K562 (cell line): ENCODE data around the gene MVK. TPM values are rescaled to one million over a fixed set of nuclear protein-coding genes. Genes with fewer than 3 reads are reported as not detected.

Experiments
- ADNP ChIP-seq: fragments of 200-800 bp; sonication (Bioruptor generic); IDR thresholded peaks from 2 replicates; pipeline ENCODE4 v1.6.1; 2016; ENCODE audit warnings: missing genetic modification characterization, missing compliant biosample characterization
- ARID1B ChIP-seq: fragments of 450-650 bp; IDR thresholded peaks from 2 replicates; pipeline ENCODE4 v1.6.1; 2016; ENCODE audit warnings: antibody characterized with exemption, mild to moderate bottlenecking, inconsistent platforms
- BHLHE40 ChIP-seq: IDR thresholded peaks from 2 replicates; pipeline ENCODE4 v1.6.1; 2011; ENCODE audit warnings: low read length, improper control_type of control experiment
- CREBBP ChIP-seq: IDR thresholded peaks from one replicate; pipeline ENCODE4 v1.6.1; 2012; ENCODE audit warnings: low read depth, mild to moderate bottlenecking, control low read depth, inconsistent platforms, low read length
- CTBP1 ChIP-seq: fragments of 450-650 bp; IDR thresholded peaks from 2 replicates; pipeline ENCODE4 v1.6.1; 2016; ENCODE audit warnings: borderline replicate concordance
- DLX4 ChIP-seq: fragments of 250-450 bp; sonication (Bioruptor Pico); IDR thresholded peaks from 2 replicates; pipeline ENCODE4 v1.6.1; 2021; ENCODE audit warnings: mild to moderate bottlenecking
- FOXM1 ChIP-seq, 2 experiments: fragments of 450-650 bp in 1 of 2; sonication (generic) in 1 of 2; formaldehyde crosslinking in 1 of 2; IDR thresholded peaks; 2 replicates each; pipeline versions ENCODE4 v1.6.1 to v1.9.0; 2017 to 2022; ENCODE audit warnings: low read depth in 2 of 2, mild to moderate bottlenecking in 2 of 2, missing genetic modification reagents in 1 of 2, moderate library complexity in 1 of 2
- GTF2A2 ChIP-seq: IDR thresholded peaks from 2 replicates; pipeline ENCODE4 v1.6.1; 2016; ENCODE audit warnings: mild to moderate bottlenecking, missing genetic modification characterization, missing compliant biosample characterization
- KHSRP ChIP-seq: fragments of 450-650 bp; IDR thresholded peaks from 2 replicates; pipeline ENCODE4 v1.6.1; 2017
- L3MBTL2 ChIP-seq: fragments of 450-650 bp; IDR thresholded peaks from 2 replicates; pipeline ENCODE4 v1.6.1; 2016; ENCODE audit warnings: mild to moderate bottlenecking, moderate library complexity
- LARP7 ChIP-seq: fragments of 450-650 bp; IDR thresholded peaks from 2 replicates; pipeline ENCODE4 v1.6.1; 2016
- MAFF ChIP-seq: IDR thresholded peaks from 2 replicates; pipeline ENCODE4 v1.6.1; 2012; ENCODE audit warnings: low read length, improper control_type of control experiment
- MED1 ChIP-seq: sonication (generic); formaldehyde crosslinking; IDR thresholded peaks from 2 replicates; pipeline ENCODE4 v1.8.1; 2023; ENCODE audit warnings: missing genetic modification reagents, borderline replicate concordance
- MEIS2 ChIP-seq: fragments of 450-650 bp; IDR thresholded peaks from 2 replicates; pipeline ENCODE4 v1.6.1; 2014; ENCODE audit warnings: mild to moderate bottlenecking; ENCODE audit not compliant: partially characterized antibody
- MITF ChIP-seq: IDR thresholded peaks from 2 replicates; pipeline ENCODE4 v1.6.1; 2014; ENCODE audit warnings: antibody characterized with exemption
- MYNN ChIP-seq, 2 experiments: sonication (generic); formaldehyde crosslinking in 1 of 2; IDR thresholded peaks; 2 replicates each; pipeline versions ENCODE4 v1.5.0 to v1.6.1; 2016 to 2020; ENCODE audit warnings: antibody characterized with exemption in 1 of 2, missing genetic modification reagents in 1 of 2
- NFRKB ChIP-seq: fragments of 450-650 bp; IDR thresholded peaks from 2 replicates; pipeline ENCODE4 v1.6.1; 2016; ENCODE audit warnings: low read depth
- PHF8 ChIP-seq: fragments of 200-600 bp; sonication (generic); IDR thresholded peaks from 2 replicates; pipeline ENCODE4 v1.6.1; 2012; ENCODE audit warnings: mixed run types, mild to moderate bottlenecking, inconsistent platforms, low read length, moderate library complexity, borderline replicate concordance
- PRMT5 ChIP-seq: sonication (generic); formaldehyde crosslinking; IDR thresholded peaks from 2 replicates; pipeline ENCODE4 v1.5.0; 2020; ENCODE audit warnings: missing genetic modification reagents
- RBM15 ChIP-seq: fragments of 200-400 bp; formaldehyde crosslinking; IDR thresholded peaks from 2 replicates; pipeline ENCODE4 v1.6.1; 2018; ENCODE audit warnings: mild to moderate bottlenecking, low read length, moderate library complexity; ENCODE audit not compliant: insufficient read depth
- SMAD3 ChIP-seq: fragments of 450-650 bp; formaldehyde crosslinking; conservative IDR thresholded peaks from 2 replicates; pipeline ENCODE4 v1.4.0; 2020; ENCODE audit warnings: mild to moderate bottlenecking
- SMARCA5 ChIP-seq: fragments of 450-650 bp; IDR thresholded peaks from 2 replicates; pipeline ENCODE4 v1.6.1; 2016
- TAF15 ChIP-seq: fragments of 200-400 bp; formaldehyde crosslinking; IDR thresholded peaks from 2 replicates; pipeline ENCODE4 v1.6.1; 2017; ENCODE audit warnings: mild to moderate bottlenecking, low read depth, low read length, moderate library complexity
- U2AF1 ChIP-seq: fragments of 200-400 bp; formaldehyde crosslinking; optimal IDR thresholded peaks from 2 replicates; pipeline ENCODE3; 2017; ENCODE audit warnings: mild to moderate bottlenecking, low read depth, low read length, moderate library complexity
- polyA plus RNA-seq, 8 experiments: library from polyadenylated mRNA; depleted of rRNA in 4 of 8; stranded (reverse) in 5 of 8; unstranded in 3 of 8; fragments of >200 nt; fragmentation: Nextera tagmentation in 2 of 8; fragmentation: Illumina TruSeq in 1 of 8; extraction: Ambion mirVana in 2 of 8; extraction: Trizol in 1 of 8; gene quantifications; 2 replicates each; pipeline versions ENCODE4 v1.2.1 to v1.2.3, GENCODE V29; 2011 to 2014; ENCODE audit warnings: inconsistent platforms in 1 of 8, missing spikeins in 1 of 8
- total RNA-seq, 7 experiments: library from RNA; depleted of rRNA in 6 of 7; stranded (reverse); fragments of >200 nt in 6 of 7; fragmentation: Illumina TruSeq in 2 of 7; extraction: Trizol in 2 of 7; gene quantifications; 2 replicates each; pipeline versions ENCODE4 v1.2.1 to v1.2.3, GENCODE V29; 2011 to 2021; ENCODE audit warnings: low replicate concordance in 1 of 7
- TF ChIP-seq, protein P1 (sequence below), 2 experiments: fragments of 150-350 bp in 1 of 2; IDR thresholded peaks; 2 replicates each; pipeline ENCODE4 v1.6.1; 2012 to 2016; ENCODE audit warnings: low read depth in 2 of 2, low read length in 2 of 2, mild to moderate bottlenecking in 1 of 2, moderate library complexity in 1 of 2

The MVK gene
- total and polyA plus RNA-seq, 9 of the 15 experiments (the other 6 are each of a cell fraction or from before 2014, with no cell fraction given): 0.41 to 33.6 (median 18.8) TPM

GRCh38 chr12:109573029-109573913 is at the start of gene MVK, which contains the start of gene MMAB (continued):
- TF ChIP-seq MITF: peak; percentile 58; the same call in 1 of the 2 replicates
- TF ChIP-seq PRMT5 (CRISPR knock-in tag): no peak
- no peak for TF ChIP-seq TAF15
- TF ChIP-seq SMARCA5: no peak
- no peak for TF ChIP-seq MED1 (CRISPR knock-in tag)
- TF ChIP-seq ARID1B: no peak; the same call in 1 of the 2 replicates
- TF ChIP-seq RBM15: no peak
- TF ChIP-seq SMAD3: peak; percentile 58; the same call in 1 of the 2 replicates
- no peak; the same call in 1 of the 2 replicates for TF ChIP-seq NFRKB
- no peak for TF ChIP-seq FOXM1 (IDR thresholded peaks at IDR 0.05; ENCODE audit: low read depth)
- TF ChIP-seq FOXM1 (CRISPR knock-in tag; IDR thresholded peaks at IDR 0.05; ENCODE audit: low read depth): no peak
- peak; percentile 99 for TF ChIP-seq KHSRP
- TF ChIP-seq, protein P1, sequence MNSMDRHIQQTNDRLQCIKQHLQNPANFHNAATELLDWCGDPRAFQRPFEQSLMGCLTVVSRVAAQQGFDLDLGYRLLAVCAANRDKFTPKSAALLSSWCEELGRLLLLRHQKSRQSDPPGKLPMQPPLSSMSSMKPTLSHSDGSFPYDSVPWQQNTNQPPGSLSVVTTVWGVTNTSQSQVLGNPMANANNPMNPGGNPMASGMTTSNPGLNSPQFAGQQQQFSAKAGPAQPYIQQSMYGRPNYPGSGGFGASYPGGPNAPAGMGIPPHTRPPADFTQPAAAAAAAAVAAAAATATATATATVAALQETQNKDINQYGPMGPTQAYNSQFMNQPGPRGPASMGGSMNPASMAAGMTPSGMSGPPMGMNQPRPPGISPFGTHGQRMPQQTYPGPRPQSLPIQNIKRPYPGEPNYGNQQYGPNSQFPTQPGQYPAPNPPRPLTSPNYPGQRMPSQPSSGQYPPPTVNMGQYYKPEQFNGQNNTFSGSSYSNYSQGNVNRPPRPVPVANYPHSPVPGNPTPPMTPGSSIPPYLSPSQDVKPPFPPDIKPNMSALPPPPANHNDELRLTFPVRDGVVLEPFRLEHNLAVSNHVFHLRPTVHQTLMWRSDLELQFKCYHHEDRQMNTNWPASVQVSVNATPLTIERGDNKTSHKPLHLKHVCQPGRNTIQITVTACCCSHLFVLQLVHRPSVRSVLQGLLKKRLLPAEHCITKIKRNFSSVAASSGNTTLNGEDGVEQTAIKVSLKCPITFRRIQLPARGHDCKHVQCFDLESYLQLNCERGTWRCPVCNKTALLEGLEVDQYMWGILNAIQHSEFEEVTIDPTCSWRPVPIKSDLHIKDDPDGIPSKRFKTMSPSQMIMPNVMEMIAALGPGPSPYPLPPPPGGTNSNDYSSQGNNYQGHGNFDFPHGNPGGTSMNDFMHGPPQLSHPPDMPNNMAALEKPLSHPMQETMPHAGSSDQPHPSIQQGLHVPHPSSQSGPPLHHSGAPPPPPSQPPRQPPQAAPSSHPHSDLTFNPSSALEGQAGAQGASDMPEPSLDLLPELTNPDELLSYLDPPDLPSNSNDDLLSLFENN (IDR thresholded peaks at IDR 0.05; ENCODE audit: low read depth in 2 of 2, low read length in 2 of 2): no peak
- 0 out of 2 replicates have a peak, but pooled peaks have one; percentile 34 for TF ChIP-seq LARP7
- TF ChIP-seq DLX4 (CRISPR knock-in tag): no peak
- peak; percentile 99 for TF ChIP-seq PHF8
- peak; percentile 87 for TF ChIP-seq CTBP1
- TF ChIP-seq BHLHE40: peak; percentile 80
- no peak for TF ChIP-seq GTF2A2 (tag)
- peak; percentile 57 for TF ChIP-seq MEIS2
- no peak for TF ChIP-seq CREBBP
- TF ChIP-seq U2AF1: no peak
- no peak for TF ChIP-seq MYNN (IDR thresholded peaks at IDR 0.05)
- no peak for TF ChIP-seq MYNN (CRISPR knock-in tag; IDR thresholded peaks at IDR 0.05)
- no peak for TF ChIP-seq MAFF
- no peak for TF ChIP-seq ADNP (tag)
- peak; percentile 96 for TF ChIP-seq L3MBTL2
